Left hindlimb (tissue), 1 donor: ENCODE results near the gene TYMP.
A peak's percentile ranks its signal among the peaks of the same experiment; 100 is the strongest.

Source experiments
- DNase-seq: peaks from one replicate; pipeline ENCODE4 v3.0.0-alpha.2; 2018

The TYMP gene

DNA sequence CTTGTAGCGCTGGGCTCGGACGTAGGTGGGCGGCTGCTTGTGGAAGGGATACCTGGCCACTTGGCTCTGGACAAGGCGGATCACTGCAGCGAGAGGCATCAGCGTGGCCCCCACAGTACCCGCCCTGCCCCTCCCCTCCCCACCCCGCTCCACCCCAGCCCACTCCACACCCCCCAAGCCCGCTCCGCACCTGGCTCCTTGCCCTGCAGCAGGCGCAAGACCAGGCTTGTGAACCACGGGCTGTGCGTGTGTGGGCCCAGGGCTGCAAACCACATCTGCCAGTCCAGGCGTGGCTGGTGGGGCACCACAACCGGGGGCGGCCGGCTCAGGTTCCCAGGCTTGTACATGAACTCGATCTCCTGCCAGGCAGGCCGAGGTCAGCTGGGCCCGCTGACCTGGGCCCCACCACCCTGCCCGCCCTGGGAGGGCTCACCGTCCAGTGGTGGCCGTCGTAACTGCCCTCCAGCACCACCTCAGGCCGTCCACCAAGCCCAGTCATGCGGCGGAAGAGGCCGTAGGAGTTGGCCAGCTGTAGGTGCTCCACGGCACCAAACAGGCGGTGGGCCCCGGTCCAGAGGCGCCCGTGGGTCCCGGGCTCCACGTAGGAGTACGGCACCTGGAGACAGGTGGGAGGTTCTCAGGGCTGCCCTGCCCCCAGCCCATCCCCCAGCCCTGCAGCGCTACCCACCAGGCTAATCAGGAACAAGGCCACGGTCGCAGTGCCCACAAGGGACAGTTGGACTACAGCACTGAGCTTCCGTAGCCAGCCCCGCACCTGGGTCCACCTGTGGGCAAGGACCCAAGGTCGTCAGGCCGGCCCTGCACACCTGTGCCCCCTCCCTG lies 25.2 kb downstream of the TYMP start:
- no peak for DNase-seq

- DNase-seq = no peak
Observed at GRCh38 chr22:50503475-50504145, 26.2 kb downstream of the TYMP start.

DNA sequence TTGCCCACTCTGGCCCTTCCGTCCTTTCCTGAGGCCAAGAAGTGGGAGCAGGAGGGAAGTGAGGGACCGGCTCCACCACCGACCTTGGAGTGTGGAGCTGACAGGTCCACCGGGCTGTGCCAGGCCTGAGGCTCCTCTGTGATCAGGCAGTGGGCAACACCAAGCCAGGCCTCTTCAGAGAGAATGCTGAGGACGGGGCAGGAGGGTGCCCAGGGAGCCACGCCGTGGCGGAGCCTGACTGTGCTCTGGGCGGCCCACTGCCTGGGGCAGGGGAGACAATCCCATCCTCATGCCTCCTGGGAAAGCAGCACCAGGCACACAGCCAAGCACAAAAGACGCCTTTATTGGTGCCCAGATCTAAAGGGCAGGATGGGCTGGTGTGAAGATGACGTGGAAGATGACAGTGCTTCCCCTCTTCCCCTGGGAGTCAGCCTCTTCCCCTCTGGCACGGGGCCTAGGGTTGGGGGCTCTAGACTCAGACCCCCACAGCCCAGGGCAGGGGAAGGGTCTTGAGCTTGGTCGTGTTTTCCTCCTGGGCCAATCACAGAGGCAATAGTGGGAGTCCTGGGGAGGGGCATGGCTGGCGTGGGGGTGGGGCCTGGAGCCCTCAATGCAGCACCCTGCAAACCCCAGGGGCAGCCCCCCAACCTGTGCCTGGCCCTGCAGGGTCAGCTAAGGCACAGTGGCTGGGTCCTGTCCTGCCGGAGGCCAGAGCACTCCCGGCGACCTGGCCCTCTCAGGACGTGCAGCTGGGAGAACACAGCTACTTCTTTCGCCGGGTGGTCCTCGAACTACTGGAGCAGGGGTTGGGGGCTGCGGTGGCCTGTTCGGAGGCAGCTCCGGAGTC lies 27.0 kb downstream of the TYMP start:
- no peak for DNase-seq

GRCh38 chr22:50502096-50502495 lies 27.7 kb downstream of the TYMP start:
- DNase-seq = no peak

DNA sequence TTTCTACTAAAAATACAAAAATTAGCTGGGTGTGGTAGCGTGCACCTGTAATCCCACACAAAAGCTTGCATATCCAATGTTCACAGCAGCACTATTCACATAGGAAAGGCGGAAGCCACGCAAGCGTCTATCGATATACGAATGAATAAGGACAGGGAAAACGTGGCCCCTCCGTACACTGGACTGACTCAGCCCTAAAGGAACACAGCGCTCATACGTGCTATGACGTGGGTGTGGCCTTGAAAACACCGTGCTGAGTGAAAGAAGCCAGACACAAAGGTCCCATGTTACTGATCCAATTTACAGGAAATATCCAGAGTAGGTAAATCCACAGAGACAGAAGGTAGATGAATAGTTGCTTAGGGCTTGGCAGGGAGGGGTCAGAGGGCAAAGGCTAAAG lies 29.4 kb downstream of the TYMP start:
- no peak for DNase-seq

DNA sequence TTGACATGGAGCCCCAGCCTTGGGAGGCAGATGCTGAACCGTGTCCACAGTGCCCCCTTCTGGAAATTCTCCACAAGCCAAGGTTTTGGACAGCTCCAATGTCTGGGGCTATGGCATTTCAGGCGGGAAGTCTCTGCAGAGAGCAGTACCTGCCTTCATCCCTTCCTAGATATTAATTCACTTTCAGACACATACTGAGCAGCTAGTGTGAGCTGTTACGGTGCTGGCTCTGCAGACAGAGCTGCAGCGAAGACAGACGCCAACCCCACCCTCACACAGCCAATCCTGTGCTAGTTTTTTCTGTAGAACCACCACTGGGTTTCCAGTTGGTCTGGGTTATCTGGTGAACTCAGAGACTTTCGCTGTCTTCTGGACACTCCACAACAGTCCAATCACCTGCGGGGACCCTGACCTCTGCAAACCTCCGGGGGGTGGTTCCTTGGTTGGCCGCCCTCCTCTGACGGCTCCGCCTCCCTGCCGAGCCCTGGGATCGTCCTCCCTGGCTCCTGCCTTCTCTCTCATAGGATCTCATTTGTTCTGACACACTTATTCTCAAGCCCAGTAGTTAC lies 31.4 kb downstream of the TYMP start:
- no peak for DNase-seq

GRCh38 chr22:50497093-50497492 lies 32.7 kb downstream of the TYMP start:
- no peak for DNase-seq

- DNase-seq = no peak
Observed at GRCh38 chr22:50490531-50491308, 39.1 kb downstream of the TYMP start.

DNA sequence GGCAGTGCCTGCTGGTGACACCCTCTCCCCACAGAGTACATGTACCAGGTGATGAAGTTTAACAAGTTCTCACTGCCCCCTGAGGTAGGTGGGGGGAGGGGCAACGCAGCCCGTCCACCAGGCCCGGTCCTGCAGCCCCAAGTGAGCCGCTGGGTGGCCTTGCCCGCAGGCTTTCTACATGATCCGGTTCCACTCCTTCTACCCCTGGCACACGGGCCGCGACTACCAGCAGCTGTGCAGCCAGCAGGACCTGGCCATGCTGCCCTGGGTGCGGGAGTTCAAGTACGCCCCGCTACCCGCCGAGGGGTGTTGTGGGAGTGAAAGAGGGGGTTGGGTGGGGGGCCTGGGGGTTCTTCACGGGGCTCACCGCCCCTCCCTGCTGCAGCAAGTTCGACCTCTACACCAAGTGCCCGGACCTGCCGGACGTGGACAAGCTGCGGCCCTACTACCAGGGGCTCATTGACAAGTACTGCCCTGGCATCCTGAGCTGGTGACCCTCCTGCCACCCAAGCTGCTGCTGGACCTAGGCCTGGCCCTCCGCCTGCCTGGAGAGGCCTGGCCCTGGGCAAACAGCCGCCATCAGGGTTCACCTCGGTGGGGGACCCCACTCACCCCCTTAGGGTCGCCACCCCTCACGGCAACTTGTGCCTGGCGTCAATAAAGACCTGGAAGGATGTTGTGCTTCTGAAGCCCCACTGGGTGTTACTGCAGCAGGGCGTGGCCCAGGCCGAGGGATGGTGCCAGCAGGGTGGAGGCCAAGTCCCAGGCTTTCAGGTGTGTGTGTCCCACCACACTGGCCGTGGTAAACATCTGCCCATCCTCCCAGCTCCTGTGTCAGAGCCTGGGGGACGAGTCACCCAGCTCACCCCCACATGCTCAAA lies 40.2 kb downstream of the TYMP start:
- DNase-seq = no peak

GRCh38 chr22:50488886-50489285 lies 40.9 kb downstream of the TYMP start:
- DNase-seq = no peak

DNA sequence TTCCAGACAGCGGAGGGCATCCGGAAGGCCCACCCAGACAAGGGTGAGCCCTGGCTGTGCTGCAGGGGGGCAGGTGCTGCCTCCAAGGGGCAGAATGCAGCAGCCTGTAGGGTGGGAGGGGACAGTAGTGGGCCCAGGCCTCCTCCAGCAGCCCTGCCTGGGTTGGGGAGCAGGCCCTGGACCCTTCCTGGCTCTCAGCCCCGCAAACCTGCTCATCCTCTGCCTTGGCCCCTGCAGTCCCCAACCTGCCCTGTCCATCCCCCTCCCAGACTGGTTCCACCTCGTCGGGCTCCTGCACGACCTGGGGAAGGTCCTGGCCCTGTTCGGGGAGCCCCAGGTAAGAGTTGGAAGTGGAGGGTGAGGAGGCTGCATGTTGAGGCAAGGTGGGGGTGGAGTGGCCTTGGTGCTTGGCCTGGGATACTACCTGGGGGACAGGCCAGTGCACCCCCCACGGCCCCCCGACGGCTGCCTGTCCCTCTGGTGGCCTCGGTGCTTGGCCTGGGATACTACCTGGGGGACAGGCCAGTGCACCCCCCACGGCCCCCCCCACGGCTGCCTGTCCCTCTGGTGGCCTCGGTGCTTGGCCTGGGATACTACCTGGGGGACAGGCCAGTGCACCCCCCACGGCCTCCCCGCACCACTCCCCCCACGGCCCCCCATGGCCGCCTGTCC lies 41.7 kb downstream of the TYMP start:
- no peak for DNase-seq

- DNase-seq = peak; percentile 20
Observed at GRCh38 chr22:50487290-50488005, 42.4 kb downstream of the TYMP start.

GRCh38 chr22:50486561-50487289 lies 43.1 kb downstream of the TYMP start, which contains the start of gene MIOX:
MIOX (plus strand) TSS chr22:50486859; CDS start chr22:50486898, 39 bp downstream.
- DNase-seq = no peak

DNA sequence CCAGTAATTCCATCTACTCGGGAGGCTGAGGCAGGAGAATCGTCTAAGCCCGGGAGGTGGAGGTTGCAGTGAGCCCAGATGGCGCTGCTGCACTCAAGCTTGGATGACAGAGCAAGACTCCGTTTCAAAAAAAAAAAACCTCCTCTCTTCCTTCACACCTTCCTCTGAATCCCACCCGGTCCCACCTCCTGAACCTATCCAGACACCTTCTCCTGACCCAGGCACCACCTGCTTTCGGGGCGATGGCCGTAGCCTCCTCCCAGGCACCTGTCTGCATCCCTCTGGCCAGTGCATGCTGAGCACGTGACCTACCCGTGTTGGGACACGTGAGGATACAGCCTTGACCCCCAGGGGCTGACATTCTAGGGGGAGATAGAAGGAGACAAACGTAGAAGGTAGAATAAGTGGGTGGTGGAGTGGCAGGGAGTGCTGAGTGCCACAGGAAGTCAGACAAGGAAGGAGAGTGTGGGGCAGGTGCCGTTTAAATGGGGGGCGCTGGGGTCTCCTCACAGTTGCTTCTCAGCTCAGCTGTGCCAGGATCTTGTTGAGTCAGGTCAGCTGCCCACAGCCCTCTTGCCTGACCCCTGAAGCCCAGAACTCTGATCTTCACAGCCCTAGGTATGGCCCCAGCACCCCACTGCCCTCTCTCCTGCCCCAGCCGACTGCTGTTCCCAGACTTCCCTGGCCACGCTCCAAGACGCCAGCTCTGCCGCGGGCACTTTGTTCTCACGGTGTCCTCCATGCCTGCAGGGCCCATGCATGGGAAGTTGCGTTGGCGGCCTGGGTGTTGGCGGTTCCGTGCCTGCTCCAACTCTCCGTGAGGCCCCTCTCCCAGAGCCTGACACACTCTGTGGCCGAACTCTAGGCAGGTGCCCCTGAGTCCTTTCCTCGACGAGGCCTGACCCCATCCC lies 44.3 kb downstream of the TYMP start:
- DNase-seq = no peak

GRCh38 chr22:50483977-50484853 lies 45.6 kb downstream of the TYMP start:
- no peak for DNase-seq

- DNase-seq = no peak
Observed at GRCh38 chr22:50483556-50483955, 46.3 kb downstream of the TYMP start.

- no peak for DNase-seq
Observed at GRCh38 chr22:50483106-50483505, 46.7 kb downstream of the TYMP start.
